Ishikawa (cell line): ENCODE results near the gene GPATCH1.

ENCODE experiments used
- CEBPB ChIP-seq: IDR thresholded peaks from 2 replicates; pipeline ENCODE4 v1.6.1; 2012
- CREB1 ChIP-seq: IDR thresholded peaks from 2 replicates; pipeline ENCODE4 v1.6.1; 2012; ENCODE audit warnings: low read depth
- EGR1 ChIP-seq: IDR thresholded peaks from 2 replicates; pipeline ENCODE4 v1.6.1; 2012
- EP300 ChIP-seq: IDR thresholded peaks from 2 replicates; pipeline ENCODE4 v1.6.1; 2012; ENCODE audit warnings: borderline replicate concordance
- FOXM1 ChIP-seq: IDR thresholded peaks from 2 replicates; pipeline ENCODE4 v1.6.1; 2012; ENCODE audit warnings: low read depth, borderline replicate concordance
- MAX ChIP-seq: IDR thresholded peaks from 2 replicates; pipeline ENCODE4 v1.6.1; 2012
- NFIC ChIP-seq: IDR thresholded peaks from 2 replicates; pipeline ENCODE4 v1.6.1; 2012
- RAD21 ChIP-seq: IDR thresholded peaks from 2 replicates; pipeline ENCODE4 v1.6.1; 2012; ENCODE audit warnings: low read depth
- REST ChIP-seq: IDR thresholded peaks from 2 replicates; pipeline ENCODE4 v1.6.1; 2012; ENCODE audit warnings: low read depth, mild to moderate bottlenecking
- TAF1 ChIP-seq: IDR thresholded peaks from 2 replicates; pipeline ENCODE4 v1.6.1; 2012; ENCODE audit warnings: low read depth, mild to moderate bottlenecking
- TCF12 ChIP-seq: IDR thresholded peaks from 2 replicates; pipeline ENCODE4 v1.6.1; 2012; ENCODE audit warnings: low read depth
- TEAD4 ChIP-seq: IDR thresholded peaks from 2 replicates; pipeline ENCODE4 v1.6.1; 2012
- USF1 ChIP-seq: IDR thresholded peaks from 2 replicates; pipeline ENCODE4 v1.6.1; 2012
- YY1 ChIP-seq: IDR thresholded peaks from 2 replicates; pipeline ENCODE4 v1.6.1; 2012; ENCODE audit warnings: low read depth
- ZBTB7A ChIP-seq: IDR thresholded peaks from 2 replicates; pipeline ENCODE4 v1.6.1; 2012; ENCODE audit warnings: low read depth

The GPATCH1 gene

GRCh38 chr19:33089010-33089409, 8.0 kb downstream of the GPATCH1 start:
- no peak for TF ChIP-seq YY1
- TF ChIP-seq NFIC, result no peak
- TF ChIP-seq USF1, result no peak

GRCh38 chr19:33090179-33090578, 9.2 kb downstream of the GPATCH1 start:
- no peak for TF ChIP-seq ZBTB7A
- TF ChIP-seq EGR1, result no peak
- no peak for TF ChIP-seq TCF12
- no peak for TF ChIP-seq EP300
- TF ChIP-seq CEBPB, result no peak
- no peak for TF ChIP-seq USF1
- no peak for TF ChIP-seq RAD21
- no peak for TF ChIP-seq REST
- TF ChIP-seq CREB1, result no peak
- TF ChIP-seq MAX, result no peak
- no peak for TF ChIP-seq TEAD4
- TF ChIP-seq TAF1, result no peak
- TF ChIP-seq FOXM1, result no peak
- TF ChIP-seq NFIC, result no peak
- no peak for TF ChIP-seq YY1

- no peak for TF ChIP-seq CREB1
- TF ChIP-seq FOXM1, result no peak
- TF ChIP-seq EGR1, result no peak
- no peak for TF ChIP-seq MAX
- no peak for TF ChIP-seq USF1
Observed at GRCh38 chr19:33093420-33094210, 12.6 kb downstream of the GPATCH1 start.

GRCh38 chr19:33094436-33095067, 13.6 kb downstream of the GPATCH1 start:
- no peak for TF ChIP-seq YY1
- no peak for TF ChIP-seq CREB1

GRCh38 chr19:33096005-33096404, 15.0 kb downstream of the GPATCH1 start:
- no peak for TF ChIP-seq ZBTB7A
- no peak for TF ChIP-seq CREB1
- TF ChIP-seq TCF12, result no peak
- no peak for TF ChIP-seq TEAD4
- TF ChIP-seq EP300, result no peak
- TF ChIP-seq MAX, result no peak
- no peak for TF ChIP-seq CEBPB
- TF ChIP-seq FOXM1, result no peak
- no peak for TF ChIP-seq TAF1
- TF ChIP-seq USF1, result no peak
- TF ChIP-seq REST, result no peak
